HCT116 (cell line): ENCODE data around the gene FTL. TPM values are rescaled to one million over a fixed set of nuclear protein-coding genes. Genes with fewer than 3 reads are reported as not detected.

ENCODE experiments used
- ATAC-seq: fragments of 200-7000 bp; cut with Tn5 transposase; 2 replicates; pipeline ENCODE4 v1.9.1; 2020; ENCODE audit warnings: mild to moderate bottlenecking, moderate library complexity
- BruUV-seq: library from RNA; stranded (reverse); fragments of 400-500 nt; replicated peaks from 2 replicates; lab custom pipeline; 2021; lab: Mats Ljungman, UMichigan
- CTCF ChIA-PET: fragments of 300-600 bp; sonication (Branson Sonifier 250); formaldehyde crosslinking; loops from one replicate; lab custom pipeline; 2021; ENCODE audit warnings: antibody characterized with exemption; lab: Charles Lee
- POLR2A ChIA-PET: fragments of 300-600, 350-600 bp; sonication (Branson Sonifier 250); formaldehyde crosslinking; loops from one replicate; lab custom pipeline; 2021; ENCODE audit warnings: antibody characterized with exemption; lab: Charles Lee
- RAD21 ChIA-PET, 2 experiments: fragments of 300-600 bp; sonication (Branson Sonifier 250); formaldehyde crosslinking; loops; one replicate each; lab custom pipeline; 2023; ENCODE audit warnings: low total read pairs in 2 of 2; ENCODE audit not compliant: uncharacterized antibody in 2 of 2, unreplicated experiment in 2 of 2, low non-redundant PET in 1 of 2; lab: Charles Lee
- DNase-seq: peaks from one replicate; pipeline ENCODE4 v3.0.0-alpha.2; 2010; ENCODE audit warnings: low read depth, low spot score
- H2AFZ ChIP-seq: fragments of 200-600 bp; shearing (Covaris generic), sonication (generic); 2 replicates; pipeline ENCODE4 v1.6.1; 2017; ENCODE audit warnings: low read depth, mixed run types, mixed read lengths, antibody characterized with exemption, low read length; ENCODE audit not compliant: poor library complexity, severe bottlenecking
- H3K27ac ChIP-seq: 2 replicates; pipeline ENCODE4 v1.5.1; 2012; ENCODE audit warnings: low read depth, low read length
- H3K27me3 ChIP-seq: fragments of 200-600 bp; sonication (generic); 2 replicates; pipeline ENCODE4 v1.6.1; 2016; ENCODE audit warnings: mixed run types, low read length, mixed read lengths; ENCODE audit not compliant: insufficient read depth
- H3K36me3 ChIP-seq, 2 experiments: fragments of 200-500 bp in 1 of 2; fragments of 200-600 bp in 1 of 2; sonication (Bioruptor generic) in 1 of 2; sonication (generic) in 1 of 2; 2 replicates each; pipeline versions ENCODE4 v1.5.1 to v1.6.1; 2014 to 2016; ENCODE audit warnings: low read length in 2 of 2, inconsistent platforms in 1 of 2, mixed read lengths in 1 of 2, mixed run types in 1 of 2; ENCODE audit not compliant: insufficient read depth in 2 of 2, control insufficient read depth in 1 of 2
- H3K4me1 ChIP-seq, 2 experiments: fragments of 200-600 bp in 1 of 2; sonication (generic) in 1 of 2; 2 replicates each; pipeline versions ENCODE4 v1.5.1 to v1.6.1; 2012 to 2017; ENCODE audit warnings: low read length in 2 of 2, inconsistent platforms in 1 of 2, mild to moderate bottlenecking in 1 of 2, mixed read lengths in 1 of 2, mixed run types in 1 of 2, moderate library complexity in 1 of 2; ENCODE audit not compliant: insufficient read depth in 2 of 2, control insufficient read depth in 1 of 2
- H3K4me2 ChIP-seq: fragments of 200-600 bp; sonication (generic); 2 replicates; pipeline ENCODE4 v1.6.1; 2017; ENCODE audit warnings: mixed run types, low read length, mixed read lengths
- H3K4me3 ChIP-seq, 2 experiments: fragments of 200-600 bp in 1 of 2; sonication (generic) in 1 of 2; replicated peaks in 1 of 2; 2 replicates each; pipeline ENCODE4 v1.5.1; 2011 to 2016; ENCODE audit warnings: low read length in 2 of 2, control low read depth in 1 of 2, low read depth in 1 of 2, mild to moderate bottlenecking in 1 of 2, mixed read lengths in 1 of 2, mixed run types in 1 of 2
- H3K79me2 ChIP-seq: fragments of 200-600 bp; sonication (generic); 2 replicates; pipeline ENCODE4 v1.6.1; 2017; ENCODE audit warnings: mild to moderate bottlenecking, mixed run types, low read length, moderate library complexity, mixed read lengths; ENCODE audit not compliant: insufficient read depth
- H3K9ac ChIP-seq: fragments of 200-600 bp; sonication (generic); 2 replicates; pipeline ENCODE4 v1.6.1; 2016; ENCODE audit warnings: low read length, mixed read lengths
- H3K9me2 ChIP-seq: fragments of 200-600 bp; sonication (generic), shearing (Covaris generic); 2 replicates; pipeline ENCODE4 v1.6.1; 2017; ENCODE audit warnings: mixed run types, mild to moderate bottlenecking, moderate library complexity; ENCODE audit not compliant: insufficient read depth
- H3K9me3 ChIP-seq, 2 experiments: fragments of 200-500 bp in 1 of 2; fragments of 200-600 bp in 1 of 2; sonication (Bioruptor generic) in 1 of 2; sonication (generic) in 1 of 2; 2 replicates each; pipeline ENCODE4 v1.6.1; 2014 to 2017; ENCODE audit warnings: low read length in 2 of 2, mixed read lengths in 2 of 2, inconsistent platforms in 1 of 2, low read depth in 1 of 2, mild to moderate bottlenecking in 1 of 2, mixed run types in 1 of 2, moderate library complexity in 1 of 2; ENCODE audit not compliant: control insufficient read depth in 1 of 2, insufficient read depth in 1 of 2
- H4K20me1 ChIP-seq: fragments of 200-600 bp; sonication (generic), shearing (Covaris generic); 2 replicates; pipeline ENCODE4 v1.6.1; 2017; ENCODE audit warnings: mixed run types, mild to moderate bottlenecking, moderate library complexity; ENCODE audit not compliant: insufficient read depth
- CTCF ChIP-seq, 3 experiments: fragments of 200-600 bp in 1 of 3; sonication (generic) in 1 of 3; IDR thresholded peaks in 2 of 3; conservative IDR thresholded peaks in 1 of 3; 2 replicates each; pipeline ENCODE4 v1.5.1; 2012 to 2017; ENCODE audit warnings: low read depth in 2 of 3, low read length in 2 of 3, antibody characterized with exemption in 1 of 3, borderline replicate concordance in 1 of 3, control low read depth in 1 of 3, mild to moderate bottlenecking in 1 of 3, mixed read lengths in 1 of 3, mixed run types in 1 of 3, moderate library complexity in 1 of 3; ENCODE audit not compliant: insufficient read depth in 1 of 3
- EGR1 ChIP-seq: IDR thresholded peaks from 2 replicates; pipeline ENCODE4 v1.6.1; 2012; ENCODE audit warnings: low read depth
- EZH2 ChIP-seq: fragments of 200-600 bp; sonication (generic); IDR thresholded peaks from 2 replicates; pipeline ENCODE4 v1.6.1; 2017; ENCODE audit warnings: antibody characterized with exemption, mixed run types
- EZH2phosphoT487 ChIP-seq: fragments of 200-600 bp; IDR thresholded peaks from 2 replicates; pipeline ENCODE4 v1.6.1; 2018; ENCODE audit warnings: antibody characterized with exemption, borderline replicate concordance
- JUND ChIP-seq: IDR thresholded peaks from 2 replicates; pipeline ENCODE4 v1.6.1; 2012
- REST ChIP-seq: IDR thresholded peaks from 2 replicates; pipeline ENCODE4 v1.6.1; 2012; ENCODE audit warnings: low read depth
- SIN3A ChIP-seq: IDR thresholded peaks from 2 replicates; pipeline ENCODE4 v1.6.1; 2012; ENCODE audit warnings: low read depth
- SRF ChIP-seq: IDR thresholded peaks from 2 replicates; pipeline ENCODE4 v1.6.1; 2012; ENCODE audit warnings: low read depth
- YY1 ChIP-seq: IDR thresholded peaks from 2 replicates; pipeline ENCODE4 v1.6.1; 2011; ENCODE audit warnings: low read length, low read depth, moderate library complexity, mild to moderate bottlenecking; ENCODE audit not compliant: insufficient replicate concordance; ENCODE audit errors: extremely low read depth
- ZNF274 ChIP-seq: fragments of 200-500 bp; sonication (Bioruptor generic); IDR thresholded peaks from 2 replicates; pipeline ENCODE4 v1.6.1; 2014; ENCODE audit warnings: mild to moderate bottlenecking, low read depth, low read length, inconsistent platforms
- intact Hi-C: fragments of 100-400 bp; cut with micrococcal nuclease; formaldehyde crosslinking; loops from 2 replicates; pipeline ENCODE4 v1.10.0; 2022
- total RNA-seq: library from RNA; stranded (reverse); gene quantifications from one replicate; pipeline ENCODE4 v1.2.1, GENCODE V29; 2021; ENCODE audit not compliant: unreplicated experiment

The FTL gene
- total RNA-seq, 1 experiment from 2014 or later: 1,885 TPM

DNA sequence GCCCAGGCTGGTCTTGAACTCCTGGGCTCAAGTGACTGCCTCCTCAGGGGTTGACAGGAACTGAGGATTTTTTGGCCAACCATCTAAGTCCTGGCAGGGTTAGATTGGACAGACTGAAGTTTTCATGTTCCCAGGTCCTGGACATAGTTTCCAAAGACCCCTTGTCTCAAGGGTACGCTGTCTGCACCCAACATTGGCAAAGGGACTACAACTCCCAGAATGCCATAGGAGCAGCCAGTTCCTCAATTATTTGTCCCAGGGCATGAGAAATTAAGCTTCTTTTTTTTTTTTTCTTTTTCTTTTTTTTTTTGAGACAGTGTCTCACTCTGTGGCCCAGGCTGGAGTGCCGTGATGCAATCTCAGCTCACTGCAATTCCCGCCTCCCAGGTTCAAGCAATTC lies 21.1 kb downstream of the FTL start:
- ATAC-seq: no peak

More for the DNA sequence above, 21.1 kb downstream of the FTL start:
- no peak for TF ChIP-seq CTCF (IDR thresholded peaks at IDR 0.05 in 2 of 3, conservative IDR thresholded peaks at IDR 0.05 in 1 of 3; ENCODE audit: borderline replicate concordance in 1 of 3, insufficient read depth in 1 of 3, low read depth in 2 of 3, low read length in 2 of 3)
- no peak for TF ChIP-seq EZH2
- no peak for TF ChIP-seq EGR1
- TF ChIP-seq SRF: no peak
- TF ChIP-seq SIN3A: no peak
- TF ChIP-seq YY1: no peak
- no peak for TF ChIP-seq EZH2phosphoT487
- no peak for TF ChIP-seq REST
- TF ChIP-seq ZNF274: no peak
- TF ChIP-seq JUND: no peak
- H2AFZ ChIP-seq: no peak overlapping the region
- no peak overlapping the region for H3K4me2 ChIP-seq
- H4K20me1 ChIP-seq: no peaks in the 10 kb centered on the region
- BruUV-seq: no TSS peak
- peaks cover 17 to 31% of the 10 kb centered on the region in 2 experiments; a peak in 3 of 4 replicates for H3K36me3 ChIP-seq
- RAD21 ChIA-PET: no interaction called here
- DNase-seq: no peak
- H3K4me3 ChIP-seq: no peak overlapping the region
- POLR2A ChIA-PET: no interaction called here
- peaks cover 9% of the 10 kb centered on the region for H3K79me2 ChIP-seq
- H3K9ac ChIP-seq: no peak overlapping the region
- CTCF ChIA-PET: interaction anchor here (0.6 to 1.3 kb wide), 2 partner anchors 16 to 1456 kb away, joined by 3 to 7 read pairs; no protein-coding TSS in a partner anchor
- no peaks in the 10 kb centered on the region for H3K9me3 ChIP-seq
- intact Hi-C loops: no loop called here
- H3K4me1 ChIP-seq: peaks cover 0 to 3% of the 10 kb centered on the region in 2 experiments; a peak in 1 of 4 replicates
- no peaks in the 10 kb centered on the region for H3K9me2 ChIP-seq
- H3K27me3 ChIP-seq: no peaks in the 10 kb centered on the region
- H3K27ac ChIP-seq: no peak overlapping the region
